ENCODE data around the gene HMGCL.
"Not testable (repeated sequence)": the region's sequence is repeated elsewhere in the genome, so short reads cannot be mapped to it uniquely, and the experiment has no call there.

The HMGCL gene

GRCh38 chr1:23825076-23825761, at the start of gene HMGCL:
Gene HMGCL (minus strand): TSS chr1:23825429. CDS start chr1:23825415, 14 bp downstream.
- DNase-seq: peak; percentile 90 to 92

DNA sequence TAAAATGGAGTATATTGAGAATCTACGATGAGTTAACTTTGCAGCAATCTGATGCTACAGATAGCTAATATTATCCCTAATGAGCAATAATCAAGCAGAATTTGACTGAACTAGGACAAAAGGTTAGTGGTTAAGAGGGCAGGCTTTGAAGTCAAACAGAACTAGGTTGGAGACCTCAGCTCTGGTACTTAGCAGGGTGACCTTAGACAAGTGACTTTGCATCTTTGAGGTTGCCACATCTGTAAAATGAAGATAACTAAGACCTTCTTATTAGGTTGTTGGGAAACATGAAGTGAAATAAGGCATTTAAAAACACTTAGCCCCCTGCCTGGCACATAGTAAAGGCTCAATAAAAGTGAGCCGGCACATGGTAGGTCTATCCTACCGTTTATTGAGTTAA, 47.2 kb upstream of the HMGCL start:
- DNase-seq: no peak

GRCh38 chr1:23869051-23869450, 43.8 kb upstream of the HMGCL start:
- DNase-seq: no peak

- no peak for DNase-seq
Measured at GRCh38 chr1:23868557-23869016, 43.4 kb upstream of the HMGCL start.

DNA sequence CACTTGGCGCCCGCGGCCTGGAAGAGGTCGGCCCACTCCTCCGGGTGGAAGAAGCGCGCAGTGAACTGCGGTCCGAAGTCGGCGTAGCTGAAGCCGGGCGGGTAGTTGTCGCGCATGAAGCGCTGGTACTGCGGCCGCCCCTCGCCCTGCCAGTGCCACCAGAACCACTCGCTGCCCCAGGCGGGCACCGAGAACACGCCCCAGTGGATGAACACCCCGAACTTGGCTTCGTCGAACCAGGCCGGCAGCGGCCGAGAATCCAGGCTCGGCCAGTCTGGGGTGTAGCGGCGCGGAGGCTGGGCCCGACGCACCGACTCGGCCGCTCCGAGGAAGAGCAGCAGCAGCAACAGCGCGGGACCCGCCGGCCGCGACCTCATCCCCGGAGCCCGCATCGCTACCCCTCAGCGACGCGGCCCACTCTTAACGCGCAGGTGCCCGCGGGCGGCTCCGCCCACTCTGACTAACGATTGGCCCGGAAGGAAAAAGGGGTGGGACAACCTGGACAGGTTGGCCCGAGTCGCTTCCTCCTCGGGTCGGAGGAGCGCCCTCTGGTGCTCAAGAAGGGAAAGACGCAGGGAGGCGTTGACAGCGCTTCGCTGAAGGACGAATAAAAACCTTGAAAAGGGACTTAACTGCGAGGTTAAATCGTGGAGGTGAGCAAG, 42.8 kb upstream of the HMGCL start, which contains the start of gene FUCA1:
FUCA1 (minus strand) TSS at position 396 of the 662 bp plus-strand sequence; CDS start at position 392, 4 bp downstream.
- DNase-seq: peak; percentile 95

- DNase-seq: no peak
Measured at GRCh38 chr1:23867542-23867894, 42.3 kb upstream of the HMGCL start.

DNA sequence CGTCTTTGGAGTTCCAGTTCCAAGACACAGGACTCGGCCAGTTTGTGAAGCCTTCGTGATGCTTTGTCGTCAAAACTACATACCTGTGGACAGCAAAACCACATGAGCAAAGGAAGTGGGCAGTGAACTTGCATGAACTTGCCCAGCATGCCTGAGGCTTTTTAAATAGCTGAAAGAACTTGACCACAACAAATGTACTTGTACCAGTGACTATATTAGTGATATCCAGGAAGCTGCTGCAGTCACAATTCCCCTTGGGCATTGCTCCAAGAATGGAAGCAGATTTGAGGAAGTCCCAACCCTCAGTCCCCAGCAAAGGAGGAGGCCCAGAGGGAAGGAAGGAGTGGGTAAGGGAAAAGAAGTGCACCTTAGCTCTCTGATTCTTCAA, 40.3 kb upstream of the HMGCL start:
- DNase-seq: no peak

DNA sequence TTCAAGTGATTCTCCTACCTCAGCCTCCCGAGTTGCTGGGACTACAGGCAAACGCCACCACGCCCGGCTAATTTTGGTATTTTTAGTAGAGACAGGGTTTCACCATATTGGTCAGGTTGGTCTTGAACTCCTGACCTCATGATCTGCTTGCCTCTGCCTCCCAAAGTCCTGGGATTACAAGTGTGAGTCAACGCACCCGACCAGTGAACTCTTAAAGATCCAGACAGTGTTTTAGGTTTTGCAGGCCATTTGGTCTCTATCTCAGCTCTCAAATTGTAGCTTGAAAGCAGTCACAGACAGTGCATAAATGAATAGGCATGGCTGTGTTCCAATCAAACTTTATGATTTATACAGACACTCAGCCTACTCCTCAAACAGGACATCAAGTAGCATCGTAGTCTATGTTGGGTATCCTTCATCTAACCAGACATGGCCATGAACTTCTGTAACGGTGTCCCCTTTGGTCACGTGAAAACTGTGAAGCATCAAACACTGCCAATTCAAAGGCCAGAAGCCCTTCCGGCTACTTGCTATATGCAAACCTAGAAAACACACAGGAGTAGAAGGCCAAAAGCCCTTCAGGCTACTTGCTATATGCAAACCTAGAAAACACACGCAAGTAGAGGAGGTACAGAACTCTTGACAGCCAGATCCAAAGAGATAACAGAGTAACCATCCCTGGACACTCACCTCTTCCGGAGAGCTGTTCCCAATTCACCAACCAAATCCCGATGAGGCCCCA, 39.7 kb upstream of the HMGCL start:
- DNase-seq: no peak

- no peak for DNase-seq
Measured at GRCh38 chr1:23862640-23863039, 37.4 kb upstream of the HMGCL start.

DNA sequence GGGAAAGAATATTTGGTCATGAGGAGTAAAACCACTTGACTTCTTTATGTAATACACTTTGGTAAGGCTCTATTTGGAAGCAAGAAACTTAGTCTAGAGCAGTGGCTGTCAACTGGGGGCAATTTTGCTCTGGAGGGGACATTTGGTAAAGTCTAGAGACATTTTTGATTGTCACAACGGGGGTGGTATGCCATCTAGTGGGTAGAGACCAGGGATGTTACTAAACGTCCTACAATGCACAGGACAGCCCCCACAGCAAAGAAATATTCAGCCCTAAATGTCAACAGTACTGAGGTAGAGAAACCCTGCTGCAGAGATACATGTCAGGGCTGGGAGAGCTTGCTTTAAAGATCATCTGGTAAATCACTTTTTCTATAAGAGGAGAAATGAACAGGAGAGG, 29.3 kb upstream of the HMGCL start:
- no peak for DNase-seq

DNA sequence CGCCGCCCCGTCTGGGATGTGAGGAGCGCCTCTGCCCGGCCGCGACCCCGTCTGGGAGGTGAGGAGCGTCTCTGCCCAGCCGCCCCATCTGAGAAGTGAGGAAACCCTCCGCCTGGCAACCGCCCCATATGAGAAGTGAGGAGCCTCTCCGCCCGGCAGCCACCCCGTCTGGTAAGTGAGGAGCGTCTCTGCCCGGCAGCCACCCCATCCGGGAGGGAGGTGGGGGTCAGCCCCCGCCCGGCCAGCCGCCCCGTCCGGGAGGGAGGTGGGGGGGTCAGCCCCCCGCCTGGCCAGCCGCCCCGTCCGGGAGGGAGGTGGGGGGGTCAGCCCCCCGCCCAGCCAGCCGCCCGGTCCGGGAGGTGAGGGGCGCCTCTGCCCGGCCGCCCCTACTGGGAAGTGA, 27.9 kb upstream of the HMGCL start:
- DNase-seq: not testable (repeated sequence)

DNA sequence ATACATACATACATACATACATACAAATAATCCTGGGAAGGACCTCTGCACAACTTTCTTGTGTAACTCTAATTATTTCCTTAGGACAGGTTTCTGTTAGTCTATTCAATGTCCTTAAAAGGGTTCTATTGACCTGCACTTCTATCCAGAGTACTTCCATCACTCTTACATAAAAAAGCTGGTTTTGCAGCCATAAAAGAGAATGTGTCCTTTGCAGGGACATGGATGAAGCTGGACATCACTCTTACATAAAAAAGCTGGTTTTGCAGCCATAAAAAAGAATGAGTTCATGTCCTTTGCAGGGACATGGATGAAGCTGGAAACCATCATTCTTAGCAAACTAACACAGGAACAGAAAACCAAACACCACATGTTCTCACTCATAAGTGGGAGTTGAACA, 26.2 kb upstream of the HMGCL start:
- DNase-seq: not testable (repeated sequence)

- no peak for DNase-seq
Measured at GRCh38 chr1:23848673-23849616, 23.7 kb upstream of the HMGCL start.

DNA sequence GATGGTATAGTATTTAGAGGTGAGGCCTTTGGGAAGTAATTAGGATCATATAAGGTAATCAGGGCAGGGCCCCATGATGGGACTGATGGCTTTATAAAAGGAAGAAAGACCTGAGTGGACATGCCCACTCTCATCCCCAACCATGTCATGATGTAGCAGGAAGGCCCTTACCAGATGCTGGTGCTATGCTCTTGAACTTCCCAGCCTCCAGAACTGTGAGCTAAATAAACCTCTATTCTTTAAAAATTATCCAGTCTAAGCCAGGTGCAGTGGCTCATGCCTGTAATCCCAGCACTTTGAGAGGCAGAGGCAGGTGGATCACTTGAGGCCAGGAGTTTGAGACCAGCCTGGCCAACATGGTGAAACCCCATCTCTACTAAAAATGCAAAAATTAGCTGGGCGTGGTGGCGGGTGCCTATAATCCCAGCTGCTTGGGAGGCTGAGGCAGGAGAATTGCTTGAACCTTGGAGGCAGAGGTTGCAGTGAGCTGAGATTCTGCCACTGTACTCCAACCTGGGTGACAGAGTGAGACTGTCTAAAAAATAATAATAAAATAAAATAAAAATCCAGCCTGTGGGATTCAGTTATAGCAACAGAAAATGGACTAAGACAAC, 22.4 kb upstream of the HMGCL start:
- not testable (repeated sequence) for DNase-seq

GRCh38 chr1:23845163-23845562, 19.9 kb upstream of the HMGCL start:
- no peak for DNase-seq

DNA sequence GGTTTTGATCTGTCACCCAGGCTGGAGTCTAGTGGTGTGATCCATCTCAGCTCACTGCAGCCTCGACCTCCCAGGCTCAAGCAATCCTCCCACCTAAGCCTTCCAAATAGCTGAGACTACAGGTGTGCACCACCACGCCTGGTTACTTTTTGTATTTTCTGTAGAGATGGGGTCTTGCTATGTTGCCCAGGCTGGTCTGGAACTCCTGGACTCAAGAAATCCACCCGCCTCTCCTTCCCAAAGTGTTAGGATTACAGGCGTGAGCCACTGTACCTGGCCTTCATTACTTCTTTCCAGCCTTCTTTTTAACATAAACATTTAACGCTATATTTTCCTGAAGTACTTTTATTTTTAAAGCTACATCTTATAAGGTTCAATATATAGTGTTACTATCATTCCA, 18.4 kb upstream of the HMGCL start:
- no peak for DNase-seq

GRCh38 chr1:23838401-23838866, 13.2 kb upstream of the HMGCL start:
- peak; percentile 84 to 86 for DNase-seq

- DNase-seq: peak; percentile 23 to 24
Measured at GRCh38 chr1:23837908-23838307, 12.7 kb upstream of the HMGCL start.

- no peak for DNase-seq
Measured at GRCh38 chr1:23836037-23836436, 10.8 kb upstream of the HMGCL start.

DNA sequence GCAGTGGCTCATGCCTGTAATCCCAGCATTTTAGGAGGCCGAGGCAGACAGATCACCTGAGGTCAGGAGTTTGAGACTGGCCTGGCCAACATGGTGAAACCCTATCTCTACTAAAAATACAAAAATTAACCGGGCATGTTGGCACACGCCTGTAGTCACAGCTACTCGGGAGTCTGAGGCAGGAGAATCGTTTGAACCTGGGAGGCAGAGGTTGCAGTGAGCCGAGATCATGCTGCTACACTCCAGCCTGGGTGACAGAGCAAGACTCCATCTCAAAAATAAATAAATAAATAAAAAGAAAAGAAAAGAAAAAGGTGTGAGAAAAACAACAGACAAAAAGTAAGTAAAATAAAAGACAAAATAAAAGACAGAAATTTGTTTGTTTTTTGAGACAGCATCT, 8.9 kb upstream of the HMGCL start:
- not testable (repeated sequence) for DNase-seq

GRCh38 chr1:23827717-23828116, 2.5 kb upstream of the HMGCL start:
- DNase-seq: no peak

DNA sequence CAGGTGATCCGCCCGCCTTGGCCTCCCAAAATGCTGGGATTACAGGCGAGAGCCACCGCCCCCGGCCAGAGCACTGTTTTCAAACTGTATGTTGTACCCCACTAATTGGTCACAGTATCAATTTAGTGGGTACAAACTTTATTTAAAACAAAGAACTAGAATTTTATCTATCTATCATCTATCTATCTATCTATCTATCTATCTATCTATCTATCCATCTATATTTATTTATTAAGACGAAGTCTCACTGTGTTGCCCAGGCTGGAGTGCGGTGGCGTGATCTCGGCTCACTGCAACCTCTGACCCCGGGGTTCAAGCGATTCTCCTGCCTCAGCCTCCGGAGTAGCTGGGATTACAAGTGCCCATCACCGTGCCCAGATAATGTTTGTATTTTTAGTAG, 1.4 kb upstream of the HMGCL start:
- DNase-seq: not testable (repeated sequence)
